Measurements from ENCODE around the gene NUDT3. TPM values are rescaled to one million over a fixed set of nuclear protein-coding genes. Genes with fewer than 3 reads are reported as not detected.

NUDT3 gene
- total RNA-seq, 1 donor from 2014 or later, result 33.3 TPM

DNA sequence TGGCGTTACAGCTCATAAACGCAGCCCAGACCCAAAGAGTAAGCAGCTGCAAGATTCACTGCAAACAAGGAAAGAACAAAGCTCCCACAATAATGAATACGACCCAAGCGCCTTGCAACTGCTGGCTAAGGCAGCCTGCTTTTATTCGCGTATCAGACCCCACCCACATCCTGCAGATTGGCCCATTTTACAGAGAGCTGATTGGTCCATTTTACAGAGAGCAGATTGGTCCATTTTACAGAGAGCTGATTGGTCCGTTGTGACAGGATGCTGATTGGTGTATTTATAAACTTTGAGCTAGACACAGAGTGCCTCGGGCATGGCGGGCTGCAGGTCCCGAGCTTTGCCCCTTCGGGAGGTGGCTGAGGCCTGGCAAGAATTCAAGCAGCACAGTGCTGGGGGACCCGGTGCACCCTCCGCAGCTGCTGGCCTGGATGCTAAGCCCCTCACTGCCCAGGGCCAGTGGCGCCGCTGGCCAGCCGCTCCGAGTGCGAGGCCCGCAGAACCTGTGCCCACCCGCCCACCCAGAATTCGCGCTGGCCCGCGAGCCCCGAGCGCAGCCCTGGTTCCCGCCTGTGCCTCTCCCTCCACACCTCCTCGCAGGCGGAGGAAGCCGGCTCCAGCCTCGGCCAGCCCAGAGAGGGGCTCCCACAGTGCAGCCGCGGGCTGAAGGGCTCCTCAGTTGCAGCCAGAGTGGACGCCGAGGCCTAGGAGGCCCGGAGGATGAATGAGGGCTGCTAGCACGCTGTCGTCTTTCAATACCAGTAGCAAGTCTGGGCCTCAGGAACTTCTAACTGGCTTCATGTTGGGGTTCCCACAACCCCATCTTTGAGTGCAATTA lies 44.6 kb upstream of the NUDT3 start:
- Mint-ChIP-seq H3K4me3 (no peak overlapping the region), H3K4me1 (no peaks in the 10 kb centered on the region), H3K27me3 (ENCODE audit: low read depth) (no peaks in the 10 kb centered on the region), H3K36me3 (no peaks in the 10 kb centered on the region), H3K27ac (no peak overlapping the region), H3K9me3 (peaks cover 6% of the 10 kb centered on the region)
- DNase-seq (ENCODE audit: low spot score in 2 of 2, unreplicated experiment in 2 of 2), result no peak
- TF ChIP-seq, protein P1, sequence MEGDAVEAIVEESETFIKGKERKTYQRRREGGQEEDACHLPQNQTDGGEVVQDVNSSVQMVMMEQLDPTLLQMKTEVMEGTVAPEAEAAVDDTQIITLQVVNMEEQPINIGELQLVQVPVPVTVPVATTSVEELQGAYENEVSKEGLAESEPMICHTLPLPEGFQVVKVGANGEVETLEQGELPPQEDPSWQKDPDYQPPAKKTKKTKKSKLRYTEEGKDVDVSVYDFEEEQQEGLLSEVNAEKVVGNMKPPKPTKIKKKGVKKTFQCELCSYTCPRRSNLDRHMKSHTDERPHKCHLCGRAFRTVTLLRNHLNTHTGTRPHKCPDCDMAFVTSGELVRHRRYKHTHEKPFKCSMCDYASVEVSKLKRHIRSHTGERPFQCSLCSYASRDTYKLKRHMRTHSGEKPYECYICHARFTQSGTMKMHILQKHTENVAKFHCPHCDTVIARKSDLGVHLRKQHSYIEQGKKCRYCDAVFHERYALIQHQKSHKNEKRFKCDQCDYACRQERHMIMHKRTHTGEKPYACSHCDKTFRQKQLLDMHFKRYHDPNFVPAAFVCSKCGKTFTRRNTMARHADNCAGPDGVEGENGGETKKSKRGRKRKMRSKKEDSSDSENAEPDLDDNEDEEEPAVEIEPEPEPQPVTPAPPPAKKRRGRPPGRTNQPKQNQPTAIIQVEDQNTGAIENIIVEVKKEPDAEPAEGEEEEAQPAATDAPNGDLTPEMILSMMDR (IDR thresholded peaks at IDR 0.05; ENCODE audit: unreplicated experiment), result no peak

DNA sequence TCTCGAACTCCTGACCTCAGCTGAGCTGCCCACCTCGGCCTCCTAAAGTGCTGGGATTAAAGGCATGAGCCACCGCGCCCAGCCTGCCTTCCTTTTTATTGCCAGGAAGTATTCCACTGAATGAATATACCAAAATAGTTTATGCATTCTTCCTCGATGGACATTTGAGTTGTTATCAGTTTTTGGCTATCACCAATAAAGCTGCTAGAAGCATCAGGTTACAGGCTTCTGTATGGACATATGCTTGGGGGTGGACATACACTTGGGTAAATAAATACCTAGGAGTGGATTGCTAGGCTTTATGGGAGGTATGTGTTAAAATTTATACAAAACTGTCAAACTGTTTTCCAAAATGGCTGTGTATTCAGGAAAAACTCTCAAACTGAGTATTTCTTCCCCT lies 43.4 kb upstream of the NUDT3 start:
- Mint-ChIP-seq H3K9me3 (peaks cover 6% of the 10 kb centered on the region), H3K4me1 (no peaks in the 10 kb centered on the region), H3K4me3 (no peak overlapping the region), H3K27me3 (ENCODE audit: low read depth) (no peaks in the 10 kb centered on the region), H3K27ac (no peak overlapping the region), H3K36me3 (no peaks in the 10 kb centered on the region)
- no peak for DNase-seq (ENCODE audit: low spot score in 2 of 2, unreplicated experiment in 2 of 2)
- TF ChIP-seq, protein P1 (IDR thresholded peaks at IDR 0.05; ENCODE audit: unreplicated experiment), result no peak

DNA sequence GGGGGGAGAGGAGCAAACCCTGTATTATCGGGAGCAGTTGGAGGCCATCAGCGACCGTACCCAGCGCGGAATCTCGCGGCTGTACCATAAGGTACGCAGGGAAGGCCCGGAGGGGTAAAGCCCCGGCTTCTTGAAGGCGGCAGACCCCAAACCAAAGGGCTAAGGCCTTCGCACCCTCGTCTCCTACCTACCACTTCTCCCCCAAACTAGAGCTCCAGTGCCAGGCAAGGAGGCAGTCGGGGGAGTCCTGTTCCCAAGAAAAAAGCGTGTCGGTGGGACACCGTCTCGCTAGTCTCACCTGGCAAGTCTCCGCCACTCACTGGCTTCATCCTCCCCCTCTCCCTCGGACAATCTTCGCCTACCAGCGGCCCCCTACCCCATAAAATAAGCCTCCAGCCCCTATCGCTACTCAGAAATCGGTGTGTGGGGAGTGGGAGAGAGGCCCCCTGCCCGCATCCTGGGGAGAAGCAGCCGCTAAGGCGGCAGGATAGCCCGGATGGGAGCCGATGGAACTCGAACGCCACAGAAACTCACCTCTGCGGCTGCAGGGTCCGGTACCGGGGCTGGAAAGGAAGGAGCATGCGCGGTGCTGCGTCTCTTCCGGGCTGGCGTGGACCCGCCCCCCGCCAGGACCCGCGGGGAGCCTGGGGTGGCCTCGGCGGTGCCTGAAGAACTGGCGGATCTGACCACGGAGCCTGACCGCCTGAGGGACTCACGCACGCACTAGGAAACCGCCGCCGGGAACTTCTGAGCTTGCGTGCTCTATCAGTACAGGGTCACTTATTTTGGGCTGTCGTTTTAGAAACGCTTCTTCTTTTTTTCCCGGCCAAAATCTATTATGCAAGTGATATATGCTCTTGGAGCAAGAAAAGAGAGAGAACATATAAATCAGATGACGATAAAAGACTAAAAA lies 33.3 kb upstream of the NUDT3 start, which contains the start of gene RPS10:
Gene RPS10 (minus strand): TSS at position 572 of the 913 bp plus-strand sequence. CDS start 848 bp downstream, outside the sequence.
- TF ChIP-seq, protein P1 (IDR thresholded peaks at IDR 0.05; ENCODE audit: unreplicated experiment), result no peak
- Mint-ChIP-seq H3K27me3 (ENCODE audit: low read depth) (no peaks in the 10 kb centered on the region), H3K9me3 (peaks cover 4% of the 10 kb centered on the region), H3K4me1 (peaks cover 19% of the 10 kb centered on the region), H3K36me3 (peaks cover 21% of the 10 kb centered on the region), H3K27ac (peak within 1 kb of the TSS; percentile 100), H3K4me3 (peak within 1 kb of the TSS; percentile 100)
- peak; percentile 89 to 95 for DNase-seq (ENCODE audit: low spot score in 2 of 2, unreplicated experiment in 2 of 2)

DNA sequence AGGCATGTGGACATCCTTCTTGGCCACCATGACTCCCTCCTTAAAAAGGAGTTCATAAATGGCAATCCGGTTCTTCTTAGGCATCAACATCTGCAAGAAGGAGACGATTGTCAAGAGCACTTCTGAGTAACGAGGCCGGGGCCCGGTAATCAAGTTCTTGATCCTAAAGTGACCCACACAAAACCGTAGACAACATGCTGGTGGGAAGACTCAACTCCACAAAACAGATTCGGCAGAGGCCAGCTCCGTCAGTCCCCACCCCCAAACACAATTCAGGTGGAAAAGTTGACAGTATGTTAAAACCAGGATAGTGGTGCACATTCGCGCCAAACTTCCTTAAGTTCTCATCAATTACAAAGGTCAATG lies 32.6 kb upstream of the NUDT3 start:
- TF ChIP-seq, protein P1 (IDR thresholded peaks at IDR 0.05; ENCODE audit: unreplicated experiment), result no peak
- Mint-ChIP-seq H3K36me3 (peaks cover 22% of the 10 kb centered on the region), H3K27me3 (ENCODE audit: low read depth) (no peaks in the 10 kb centered on the region), H3K4me1 (peaks cover 19% of the 10 kb centered on the region), H3K27ac (peak overlapping the region; percentile 100), H3K9me3 (no peaks in the 10 kb centered on the region), H3K4me3 (peak overlapping the region; percentile 100)
- DNase-seq (ENCODE audit: low spot score in 2 of 2, unreplicated experiment in 2 of 2), result no peak

DNA sequence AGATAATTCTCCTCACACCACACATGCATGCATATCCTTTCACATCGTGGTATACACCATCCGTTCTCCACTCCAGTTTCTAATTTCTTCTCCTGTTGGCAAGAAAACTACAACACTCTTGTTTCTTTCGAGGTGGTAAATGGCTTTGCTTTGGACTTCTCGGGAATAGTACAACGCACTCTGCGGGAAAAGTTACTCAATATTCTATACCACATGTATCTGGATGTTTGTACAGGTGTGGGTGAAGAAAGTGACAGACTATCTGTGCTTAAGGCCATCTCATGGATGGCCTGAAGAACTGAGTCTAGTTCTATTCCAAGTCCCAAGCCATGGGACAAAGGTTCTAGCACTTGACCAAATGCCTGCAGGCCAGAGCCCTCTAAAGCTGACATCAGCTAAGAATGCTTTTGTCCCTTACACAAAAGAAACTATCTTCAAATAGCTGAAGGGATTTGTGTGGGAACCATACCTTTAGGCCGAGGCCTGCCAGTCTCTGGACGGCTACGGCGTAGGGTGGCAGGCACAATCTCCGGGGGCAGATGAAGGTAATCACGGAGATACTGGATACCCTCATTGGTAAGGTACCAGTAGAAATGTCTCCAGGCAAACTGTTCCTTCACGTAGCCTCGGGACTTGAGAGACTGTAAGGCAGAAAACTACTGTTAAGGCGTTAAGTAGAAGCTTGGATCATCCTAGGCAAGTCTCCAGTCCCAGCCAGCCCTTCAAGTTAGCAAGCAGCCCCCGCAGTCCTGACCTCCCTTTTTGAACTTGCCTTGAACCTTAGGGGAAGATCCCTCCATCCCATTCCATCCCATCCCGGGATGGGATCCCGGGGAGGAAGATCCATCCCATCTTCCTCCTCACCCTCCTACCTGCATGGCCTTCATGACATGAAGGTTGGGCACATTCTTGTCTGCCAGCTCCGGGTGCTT lies 32.0 kb upstream of the NUDT3 start:
- Mint-ChIP-seq H3K9me3 (no peaks in the 10 kb centered on the region), H3K27me3 (ENCODE audit: low read depth) (no peaks in the 10 kb centered on the region), H3K27ac (peak overlapping the region; percentile 100), H3K4me1 (peaks cover 19% of the 10 kb centered on the region), H3K36me3 (peaks cover 24% of the 10 kb centered on the region), H3K4me3 (peak overlapping the region; percentile 100)
- no peak for DNase-seq (ENCODE audit: low spot score in 2 of 2, unreplicated experiment in 2 of 2)
- TF ChIP-seq, protein P1 (IDR thresholded peaks at IDR 0.05; ENCODE audit: unreplicated experiment), result no peak

All from mesothelial cell of epicardium (in vitro differentiated cells).